Stimulated activated CD4-positive, alpha-beta T cell treated with anti-CD3 and anti-CD28 coated beads, Interleukin-15, amount 100 ng/mL, for 1 hour (primary cell): ENCODE results near the gene ROBO1.

ENCODE experiments used
- DNase-seq, 2 donors: peaks; one replicate each; pipeline ENCODE4 v3.0.0-alpha.2; 2020; ENCODE audit warnings: low read depth in 1 of 2, low spot score in 1 of 2

The ROBO1 gene

DNA sequence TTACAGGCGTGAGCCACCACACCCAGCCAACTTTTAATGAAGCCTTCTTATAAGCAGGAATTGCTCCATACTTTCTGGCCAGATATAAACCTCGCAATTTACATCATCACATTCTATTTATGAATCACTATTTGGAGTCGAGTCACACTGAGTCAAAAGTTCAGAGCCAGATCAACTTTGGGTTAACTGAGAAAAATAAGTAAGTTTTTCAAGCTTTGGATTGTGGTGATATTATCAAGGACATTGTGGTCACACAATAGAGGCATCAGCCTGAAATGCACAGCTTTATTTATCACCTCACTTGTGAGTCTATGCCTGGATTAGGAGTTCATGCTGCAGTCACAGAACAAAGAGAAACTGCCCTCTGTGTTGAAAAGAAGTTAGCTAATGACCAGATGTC is 1163.5 kb downstream of the ROBO1 start:
- no peak for DNase-seq

GRCh38 chr3:78601249-78601648 is 1166.5 kb downstream of the ROBO1 start:
- no peak for DNase-seq

DNA sequence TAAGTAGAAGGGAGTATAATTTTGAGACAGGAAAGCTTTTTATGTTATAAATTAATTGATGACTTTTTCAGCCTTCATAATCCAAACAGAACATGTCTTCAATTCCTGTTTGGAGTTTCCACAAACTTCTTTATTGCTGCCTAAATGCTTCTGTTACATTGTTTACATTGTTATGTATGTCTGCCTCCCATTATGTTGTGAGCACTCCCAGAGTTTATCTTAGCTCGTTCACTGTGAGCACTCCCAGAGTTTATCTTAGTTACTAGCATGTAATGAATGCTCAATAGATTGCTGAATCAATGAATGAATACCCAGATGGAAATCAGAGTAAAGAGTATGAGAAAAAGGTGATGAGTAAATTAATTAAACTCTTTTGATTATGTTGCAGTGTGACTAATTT is 1178.0 kb downstream of the ROBO1 start:
- DNase-seq, result no peak

- DNase-seq, result no peak
Measured at GRCh38 chr3:78588906-78589621, 1178.7 kb downstream of the ROBO1 start.

GRCh38 chr3:78580681-78581080 is 1187.1 kb downstream of the ROBO1 start:
- no peak for DNase-seq

DNA sequence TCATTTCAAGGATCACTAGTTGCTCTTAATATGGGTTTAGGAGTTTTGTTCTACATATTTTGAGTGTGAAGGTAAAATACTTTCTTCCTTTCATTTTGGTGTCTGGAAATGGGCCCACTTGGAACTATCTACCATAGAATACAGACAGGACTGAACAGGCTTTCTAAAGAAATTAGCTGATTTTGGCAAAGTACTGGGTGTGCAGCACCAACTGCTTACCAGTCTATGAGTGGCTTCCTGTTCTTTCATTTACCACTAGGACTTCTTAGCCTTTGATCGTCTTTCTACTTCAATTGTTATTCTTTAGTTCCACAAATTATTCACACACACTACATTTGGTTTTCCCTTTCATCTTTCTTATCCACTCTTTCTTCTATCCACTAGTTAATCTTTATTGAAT is 1196.3 kb downstream of the ROBO1 start:
- DNase-seq, result no peak

- DNase-seq, result no peak
Measured at GRCh38 chr3:78570496-78570895, 1197.3 kb downstream of the ROBO1 start.

- no peak for DNase-seq
Measured at GRCh38 chr3:78569804-78570203, 1198.0 kb downstream of the ROBO1 start.

DNA sequence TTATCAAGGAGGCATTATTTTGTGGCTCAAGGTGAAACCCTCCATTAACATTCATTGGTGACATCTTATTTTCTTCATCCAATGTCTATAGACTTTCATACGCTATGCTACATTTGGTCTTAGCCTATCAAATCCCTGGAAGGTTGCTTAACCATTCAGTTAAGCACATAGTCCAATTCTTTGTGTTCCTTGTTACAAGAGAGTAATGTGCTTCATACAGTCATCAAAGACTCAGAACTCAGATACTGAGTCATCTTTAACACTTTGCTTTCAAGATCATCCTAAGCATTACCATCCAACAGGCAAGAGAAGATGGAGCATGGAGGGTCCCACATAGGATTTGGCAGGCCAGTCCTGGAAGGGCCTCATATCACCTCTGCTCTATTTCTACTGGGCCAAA is 1202.1 kb downstream of the ROBO1 start:
- no peak for DNase-seq

GRCh38 chr3:78562328-78562727 is 1205.5 kb downstream of the ROBO1 start:
- no peak for DNase-seq
